Ascending aorta (tissue), 2 donors: ENCODE results near the gene EMP2. TPM values are rescaled to one million over a fixed set of nuclear protein-coding genes. Genes with fewer than 3 reads are reported as not detected.

ENCODE experiments used
- DNase-seq, 2 donors: peaks; one replicate each; pipeline ENCODE4 v3.0.0-alpha.2; 2019; ENCODE audit warnings: low spot score in 2 of 2
- H3K27ac ChIP-seq, 2 donors: fragments of 200-600 bp; sonication (generic); one replicate each; pipeline ENCODE4 v1.5.1; 2016 to 2017; ENCODE audit warnings: mild to moderate bottlenecking in 1 of 2
- H3K27me3 ChIP-seq: fragments of 200-600 bp; sonication (generic); one replicate; pipeline ENCODE4 v1.5.1; 2017
- H3K36me3 ChIP-seq, 2 donors: fragments of 200-600 bp; sonication (generic); one replicate each; pipeline ENCODE4 v1.5.1; 2016
- H3K4me1 ChIP-seq, 2 donors: fragments of 200-600 bp; sonication (generic); one replicate each; pipeline ENCODE4 v1.5.1; 2016 to 2017; ENCODE audit warnings: mild to moderate bottlenecking in 1 of 2
- H3K4me3 ChIP-seq, 2 donors: fragments of 200-600 bp; sonication (generic); one replicate each; pipeline ENCODE4 v1.5.1; 2016 to 2017; ENCODE audit warnings: mild to moderate bottlenecking in 1 of 2
- H3K9me3 ChIP-seq, 2 donors: fragments of 200-600 bp; sonication (generic); one replicate each; pipeline ENCODE4 v1.5.1; 2016
- intact Hi-C: fragments of 100-400 bp; cut with DNase I; formaldehyde crosslinking; loops from one replicate; pipeline ENCODE4 v1.15.1; 2023
- total RNA-seq: library from RNA; depleted of rRNA; stranded (reverse); fragments of >200 nt; gene quantifications from one replicate; pipeline ENCODE4 v1.1.0, GENCODE V29; 2016
- TF ChIP-seq, protein P1 (sequence below), 3 experiments: fragments of 200-600 bp in 2 of 3; fragments of 450-650 bp in 1 of 3; sonication (generic) in 2 of 3; IDR thresholded peaks; one replicate each; pipeline ENCODE4 v1.5.1; 2016 to 2019; ENCODE audit warnings: antibody characterized with exemption in 3 of 3, mild to moderate bottlenecking in 1 of 3, moderate library complexity in 1 of 3

EMP2 gene
- total RNA-seq, 1 donor from 2014 or later: 49.2 TPM

DNA sequence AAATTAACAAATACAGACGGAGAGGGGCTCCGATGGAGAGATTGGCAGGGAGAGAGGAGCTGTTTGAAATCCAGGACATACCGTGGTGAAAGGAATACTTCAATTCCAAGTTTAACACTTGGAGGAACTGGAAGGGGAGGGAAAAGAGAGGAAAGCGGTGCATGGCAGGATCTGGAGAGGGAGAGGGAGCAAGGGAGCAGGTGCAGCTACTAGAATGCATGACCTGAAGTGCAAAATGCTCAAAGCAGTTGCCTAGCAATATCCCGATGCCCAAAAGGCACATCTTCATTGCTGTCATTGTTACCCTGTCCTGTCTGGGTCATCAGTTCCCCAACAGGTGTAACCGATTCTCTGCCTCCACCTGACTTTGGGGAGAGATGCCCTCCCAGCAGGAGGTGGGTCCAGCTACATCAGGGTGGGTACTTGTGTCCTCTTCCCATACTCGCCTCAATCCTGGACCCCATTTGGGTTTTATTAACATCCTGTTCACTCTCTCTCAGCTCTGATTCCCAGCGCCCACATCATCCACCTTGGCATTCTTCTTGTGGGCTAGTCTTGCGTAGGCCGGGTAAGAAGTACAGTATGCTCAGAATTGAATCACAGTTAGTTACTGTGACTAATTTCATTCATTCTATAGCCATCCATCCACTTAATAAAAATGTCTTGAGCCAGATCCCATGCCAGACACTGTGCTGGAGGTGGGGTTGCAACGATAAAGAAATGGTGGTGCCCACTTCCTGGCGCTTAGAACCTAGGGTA, 37.4 kb upstream of the EMP2 start:
- Histone ChIP-seq H3K4me3 (no peak overlapping the region), H3K27me3 (no peaks in the 10 kb centered on the region)

DNA sequence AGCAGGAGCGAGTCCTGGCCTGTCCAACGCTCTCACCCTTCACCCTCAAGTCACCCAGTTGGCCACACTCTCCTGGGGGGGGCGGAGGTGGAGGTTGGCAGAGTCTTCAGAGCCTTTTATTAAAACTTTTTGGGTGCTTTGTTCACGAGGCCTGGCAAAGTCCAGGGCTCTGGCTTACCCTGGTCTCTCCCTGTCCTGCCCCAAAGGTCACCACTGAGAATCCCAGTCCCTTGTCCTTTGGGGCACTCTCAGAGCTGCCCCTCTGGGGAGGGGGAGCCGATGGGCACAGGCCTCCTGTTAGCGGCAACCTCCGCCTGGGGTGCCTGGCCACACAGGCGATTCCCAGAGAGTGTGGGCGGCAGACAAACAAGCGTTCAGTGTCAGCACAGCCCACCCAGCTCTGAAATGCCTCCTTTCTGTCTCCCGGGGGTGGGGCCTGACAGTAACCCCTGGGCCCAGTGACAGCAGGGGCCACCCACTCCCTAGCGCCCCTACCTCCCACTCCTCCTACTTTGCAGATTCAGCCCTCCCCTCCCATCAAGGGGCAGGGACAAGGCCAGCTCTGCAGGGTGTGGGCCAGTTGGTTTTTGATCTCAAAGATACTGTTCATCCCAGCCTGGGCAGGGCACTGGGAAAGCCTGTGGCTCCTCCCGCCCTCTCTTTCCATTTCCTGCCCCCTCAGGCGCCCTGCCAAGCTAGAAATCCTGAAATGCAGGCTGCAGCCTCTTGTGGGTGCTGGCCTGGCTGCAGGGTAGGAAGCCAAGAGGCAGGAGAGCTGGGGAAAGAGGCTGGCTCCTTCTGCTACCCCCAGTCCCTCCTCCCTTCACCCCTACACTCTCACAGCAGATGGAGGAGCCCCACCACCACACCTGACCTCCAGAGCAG, 36.6 kb upstream of the EMP2 start:
- Histone ChIP-seq H3K36me3 (no peaks in the 10 kb centered on the region), H3K4me1 (no peaks in the 10 kb centered on the region), H3K9me3 (no peaks in the 10 kb centered on the region), H3K27ac (no peak overlapping the region), H3K27me3 (no peaks in the 10 kb centered on the region), H3K4me3 (no peak overlapping the region)
- no peak for DNase-seq
- TF ChIP-seq, protein P1, sequence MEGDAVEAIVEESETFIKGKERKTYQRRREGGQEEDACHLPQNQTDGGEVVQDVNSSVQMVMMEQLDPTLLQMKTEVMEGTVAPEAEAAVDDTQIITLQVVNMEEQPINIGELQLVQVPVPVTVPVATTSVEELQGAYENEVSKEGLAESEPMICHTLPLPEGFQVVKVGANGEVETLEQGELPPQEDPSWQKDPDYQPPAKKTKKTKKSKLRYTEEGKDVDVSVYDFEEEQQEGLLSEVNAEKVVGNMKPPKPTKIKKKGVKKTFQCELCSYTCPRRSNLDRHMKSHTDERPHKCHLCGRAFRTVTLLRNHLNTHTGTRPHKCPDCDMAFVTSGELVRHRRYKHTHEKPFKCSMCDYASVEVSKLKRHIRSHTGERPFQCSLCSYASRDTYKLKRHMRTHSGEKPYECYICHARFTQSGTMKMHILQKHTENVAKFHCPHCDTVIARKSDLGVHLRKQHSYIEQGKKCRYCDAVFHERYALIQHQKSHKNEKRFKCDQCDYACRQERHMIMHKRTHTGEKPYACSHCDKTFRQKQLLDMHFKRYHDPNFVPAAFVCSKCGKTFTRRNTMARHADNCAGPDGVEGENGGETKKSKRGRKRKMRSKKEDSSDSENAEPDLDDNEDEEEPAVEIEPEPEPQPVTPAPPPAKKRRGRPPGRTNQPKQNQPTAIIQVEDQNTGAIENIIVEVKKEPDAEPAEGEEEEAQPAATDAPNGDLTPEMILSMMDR (IDR thresholded peaks at IDR 0.05): no peak
- intact Hi-C loops: no loop called here

More for the DNA sequence above, 37.4 kb upstream of the EMP2 start:
- no peak for DNase-seq
- no peak overlapping the region for H3K27ac ChIP-seq
- intact Hi-C loops: no loop called here
- no peaks in the 10 kb centered on the region for H3K9me3 ChIP-seq
- H3K4me1 ChIP-seq: no peaks in the 10 kb centered on the region
- H3K36me3 ChIP-seq: no peaks in the 10 kb centered on the region
- TF ChIP-seq, protein P1 (IDR thresholded peaks at IDR 0.05): no peak

DNA sequence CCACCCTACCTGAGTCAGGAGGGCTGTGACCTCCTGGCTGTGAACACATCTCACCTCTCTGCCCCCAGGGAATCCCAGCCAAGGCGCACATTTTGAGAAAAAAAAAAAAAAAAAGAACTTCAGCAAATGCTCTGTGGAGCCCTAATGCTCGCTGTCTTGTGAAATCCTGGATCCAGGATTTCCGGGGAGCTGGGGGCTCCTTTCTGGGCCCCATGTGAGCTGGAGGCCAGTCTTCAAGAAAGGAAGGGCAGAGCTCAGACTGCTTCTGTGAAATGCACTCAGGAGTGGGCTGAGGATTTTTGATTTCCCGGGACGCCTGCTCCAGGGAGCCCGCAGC, 36.0 kb upstream of the EMP2 start:
- Histone ChIP-seq H3K36me3 (no peaks in the 10 kb centered on the region), H3K27ac (no peak overlapping the region), H3K9me3 (no peaks in the 10 kb centered on the region), H3K4me1 (no peaks in the 10 kb centered on the region), H3K4me3 (no peak overlapping the region), H3K27me3 (no peaks in the 10 kb centered on the region)
- DNase-seq: no peak
- intact Hi-C loops: no loop called here
- TF ChIP-seq, protein P1 (IDR thresholded peaks at IDR 0.05): no peak

DNA sequence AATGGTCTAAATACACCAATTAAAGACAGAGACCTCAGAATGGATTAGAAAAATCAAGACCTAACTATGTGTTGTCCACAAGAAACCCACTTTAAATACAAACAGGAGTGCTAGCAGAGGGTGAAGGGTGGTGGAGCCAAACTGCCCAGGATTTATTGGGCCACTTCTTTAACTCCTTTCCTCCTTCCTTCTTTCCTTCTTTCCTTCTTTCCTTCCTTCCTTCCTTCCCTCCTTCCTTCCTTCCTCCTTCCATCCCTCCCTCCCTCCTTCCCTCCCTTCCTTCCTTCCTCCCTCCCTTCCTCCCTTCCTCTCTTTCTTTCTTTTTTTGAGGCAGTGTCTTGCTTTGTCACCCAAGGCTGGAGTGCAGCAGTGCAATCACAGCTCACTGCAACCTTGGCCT, 34.3 kb upstream of the EMP2 start:
- intact Hi-C loops: no loop called here

DNA sequence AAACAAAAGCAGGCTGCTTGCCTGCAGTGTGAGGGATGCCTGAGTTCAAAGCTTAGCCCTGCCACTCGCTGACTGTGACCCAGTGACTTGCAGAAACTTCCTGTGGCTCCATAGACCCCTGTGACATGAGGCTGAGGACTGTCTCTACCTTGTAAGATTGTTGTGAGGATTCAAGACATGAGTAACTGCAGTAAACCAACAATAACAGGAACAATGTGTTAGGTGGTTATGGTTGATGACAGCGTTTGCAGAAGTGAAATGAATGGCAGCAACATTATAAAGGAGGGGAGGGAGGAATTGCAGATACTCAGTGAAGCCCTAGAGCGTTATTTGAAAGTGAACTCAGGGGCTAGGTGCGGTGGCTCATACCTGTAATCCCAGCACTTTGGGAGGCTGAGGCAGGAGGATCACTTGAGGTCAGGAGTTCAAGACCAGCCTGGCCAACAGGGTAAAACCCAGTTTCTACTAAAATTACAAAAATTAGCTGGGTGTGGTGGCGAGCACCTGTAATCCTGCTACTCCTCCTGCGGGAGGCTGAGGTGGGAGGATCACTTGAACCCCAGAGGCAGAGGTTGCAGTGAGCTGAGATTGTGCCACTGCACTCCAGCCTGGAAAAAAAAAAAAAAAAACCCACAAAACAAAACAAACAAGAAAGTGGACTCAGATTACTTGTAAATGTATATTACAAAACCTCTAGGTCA, 33.5 kb upstream of the EMP2 start:
- no peak overlapping the region for H3K4me3 ChIP-seq
- no peaks in the 10 kb centered on the region for H3K4me1 ChIP-seq
- H3K27me3 ChIP-seq: no peaks in the 10 kb centered on the region
- H3K27ac ChIP-seq: no peak overlapping the region
- no peak for DNase-seq
- H3K9me3 ChIP-seq: no peaks in the 10 kb centered on the region
- intact Hi-C loops: no loop called here
- TF ChIP-seq, protein P1 (IDR thresholded peaks at IDR 0.05): no peak
- no peaks in the 10 kb centered on the region for H3K36me3 ChIP-seq

More for the DNA sequence above, 34.3 kb upstream of the EMP2 start:
- H3K9me3 ChIP-seq: no peaks in the 10 kb centered on the region
- no peaks in the 10 kb centered on the region for H3K27me3 ChIP-seq
- H3K27ac ChIP-seq: no peak overlapping the region
- DNase-seq: no peak
- TF ChIP-seq, protein P1 (IDR thresholded peaks at IDR 0.05): no peak
- H3K36me3 ChIP-seq: no peaks in the 10 kb centered on the region
- H3K4me3 ChIP-seq: no peak overlapping the region
- H3K4me1 ChIP-seq: no peaks in the 10 kb centered on the region
